HG03097 (cell line): ENCODE data around the gene TAT.
A peak's percentile ranks its signal among the peaks of the same experiment; 100 is the strongest.
"Not testable (repeated sequence)": the region's sequence is repeated elsewhere in the genome, so short reads cannot be mapped to it uniquely, and the experiment has no call there.

Experiments used
- ATAC-seq: cut with Tn5 transposase; IDR thresholded peaks from one replicate; pipeline ENCODE4 v1.9.1; 2021; ENCODE audit not compliant: unreplicated experiment, low FRiP score

TAT gene

DNA sequence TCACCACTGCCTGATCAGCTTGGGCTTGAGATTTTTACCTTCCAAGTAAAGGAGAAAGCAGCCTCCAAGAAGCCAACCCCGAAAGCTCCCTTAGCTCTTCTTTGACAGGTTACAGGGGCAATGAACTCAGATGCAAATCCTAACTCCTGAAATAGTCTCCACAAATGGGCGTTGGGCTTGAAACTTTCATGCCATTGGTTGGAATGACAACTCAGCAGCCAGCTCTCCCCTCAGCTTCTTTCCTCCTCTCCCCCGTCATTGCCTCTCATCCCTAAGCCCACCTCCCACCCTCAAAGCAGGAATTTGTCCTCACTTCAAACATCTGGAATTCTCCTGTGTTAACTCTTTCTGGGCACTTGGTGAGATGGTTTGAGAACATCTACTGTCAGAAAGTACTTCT, at the start of gene TAT:
TAT (minus strand) TSS at position 122 of the 400 bp plus-strand sequence. CDS start 677 bp downstream, outside the sequence.
- ATAC-seq: no peak

DNA sequence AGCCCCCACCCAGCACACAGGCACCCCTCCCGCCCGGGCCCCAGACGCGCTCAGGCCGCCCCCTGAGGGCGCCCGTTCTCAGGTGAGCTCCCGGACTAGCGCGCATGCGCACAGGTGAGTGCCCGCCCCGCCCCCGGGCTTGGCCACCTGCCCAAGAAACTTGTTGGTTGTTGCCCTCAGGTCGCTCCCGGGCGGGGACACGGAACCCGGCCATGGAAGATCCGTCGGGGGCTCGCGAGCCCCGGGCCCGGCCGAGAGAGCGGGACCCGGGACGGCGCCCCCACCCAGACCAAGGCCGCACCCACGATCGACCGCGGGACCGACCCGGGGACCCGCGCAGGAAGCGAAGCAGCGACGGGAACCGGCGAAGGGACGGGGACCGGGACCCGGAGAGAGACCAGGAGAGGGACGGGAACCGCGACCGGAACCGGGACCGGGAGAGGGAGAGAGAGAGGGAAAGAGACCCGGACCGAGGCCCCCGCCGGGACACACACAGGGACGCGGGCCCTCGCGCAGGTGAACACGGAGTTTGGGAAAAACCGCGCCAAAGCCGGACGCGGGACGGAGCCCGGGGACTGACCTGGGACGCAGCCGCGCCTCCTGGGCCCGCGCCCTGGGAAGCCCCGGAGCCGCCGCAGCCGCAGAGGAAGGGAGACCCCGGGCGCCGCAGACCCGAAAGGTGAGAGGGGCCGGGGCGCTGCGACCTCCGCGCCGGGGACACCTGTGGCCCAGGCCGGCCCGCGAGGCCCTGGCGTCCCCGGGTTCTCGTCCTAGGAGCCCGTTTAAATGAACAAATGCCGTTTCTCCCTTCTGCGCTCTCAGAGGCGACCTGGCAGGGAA, 49.3 kb upstream of the TAT start, which contains the start of gene MARVELD3:
MARVELD3 (plus strand) TSS at position 167 of the 840 bp plus-strand sequence; CDS start at position 213, 46 bp downstream.
- ATAC-seq: no peak

DNA sequence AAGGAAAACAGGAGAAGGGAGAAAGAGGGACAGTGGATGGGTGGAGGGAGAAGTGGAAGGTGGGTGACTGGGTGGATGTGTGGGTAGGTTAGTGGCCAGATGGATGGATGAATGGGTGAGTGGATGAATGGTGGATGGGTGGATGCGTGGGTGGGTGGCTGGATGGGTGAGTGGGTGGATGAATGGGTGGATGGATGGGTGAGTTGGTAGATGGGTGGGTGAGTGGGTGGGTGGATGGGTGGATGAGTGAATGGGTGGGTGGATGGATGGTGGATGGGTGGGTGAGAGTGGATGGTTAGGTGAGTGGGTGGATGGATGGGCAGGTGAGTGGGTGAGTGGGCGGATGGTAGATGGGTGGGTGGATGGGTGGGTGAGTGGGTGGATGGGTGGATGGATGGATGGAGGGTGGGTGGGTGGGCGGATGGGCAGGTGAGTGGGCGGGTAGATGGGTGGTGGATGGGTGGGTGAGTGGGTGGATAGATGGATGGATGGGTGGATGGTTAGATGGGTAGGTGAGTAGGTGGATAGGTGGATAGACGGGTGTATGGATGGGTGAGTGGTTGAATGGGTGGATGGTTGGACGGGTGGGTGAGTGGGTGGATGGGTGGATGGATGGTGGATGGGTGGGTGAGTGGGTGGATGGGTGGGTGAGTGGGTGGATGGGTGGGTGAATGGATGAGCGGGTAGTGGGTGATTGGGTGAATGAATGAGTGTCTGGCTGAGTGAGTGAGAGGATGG, 48.4 kb upstream of the TAT start:
- no peak for ATAC-seq

DNA sequence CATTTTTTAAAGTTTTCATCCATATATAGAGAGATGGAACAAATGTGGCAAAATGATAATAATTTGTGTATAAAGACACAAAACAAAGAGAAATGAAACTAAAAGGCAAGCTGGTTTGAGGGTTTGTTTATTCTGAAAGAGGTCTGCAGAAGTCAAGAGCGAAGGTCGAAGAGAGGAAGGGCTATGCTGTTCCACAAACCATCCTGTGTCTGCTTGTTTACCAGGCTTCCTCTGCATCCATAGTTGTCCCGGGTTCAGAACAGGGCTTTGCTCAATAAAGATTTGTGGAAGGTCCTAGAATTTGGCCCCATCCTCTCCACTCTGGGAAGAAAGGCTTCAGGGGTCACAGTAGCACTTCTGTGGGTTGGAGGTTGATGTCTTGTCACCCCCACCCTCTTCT, 46.7 kb upstream of the TAT start:
- no peak for ATAC-seq

DNA sequence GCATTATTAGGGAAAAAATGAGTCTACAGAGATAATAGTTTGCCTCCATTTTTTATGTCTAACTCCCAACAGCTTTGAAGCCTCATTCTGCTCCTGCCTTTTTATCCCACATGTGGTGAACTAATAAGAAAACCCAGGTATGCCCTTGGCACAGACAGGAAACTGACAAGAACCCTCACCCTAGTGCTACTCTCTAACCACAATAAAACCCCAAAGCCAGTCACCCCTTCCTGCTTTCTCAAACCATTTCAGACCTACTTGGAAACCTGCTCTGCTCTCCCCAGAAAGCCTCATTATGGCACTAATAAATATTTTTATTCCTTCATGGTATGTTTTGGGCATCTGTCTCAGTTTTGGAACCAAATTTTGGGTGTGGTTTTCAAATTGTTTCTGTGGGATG, 45.2 kb upstream of the TAT start:
- ATAC-seq: no peak

DNA sequence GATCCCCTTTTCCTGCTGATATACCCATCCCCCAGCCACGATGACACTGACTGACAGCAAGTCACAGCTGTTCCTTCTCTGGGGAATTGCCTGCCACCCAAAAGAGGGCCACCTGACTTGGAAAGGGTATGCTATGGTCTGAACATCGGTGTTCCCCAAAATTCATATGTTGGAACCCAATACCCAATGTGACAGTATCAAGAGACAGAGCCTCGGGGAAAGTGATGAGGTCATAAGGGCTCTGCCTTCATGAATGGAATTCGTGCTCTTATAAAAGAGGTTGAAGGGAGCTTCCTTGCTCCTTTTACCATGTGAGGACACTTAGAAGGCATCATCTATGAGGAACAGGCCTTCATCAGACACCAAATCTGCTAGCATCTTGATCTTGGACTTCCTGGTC, 41.5 kb upstream of the TAT start:
- no peak for ATAC-seq

DNA sequence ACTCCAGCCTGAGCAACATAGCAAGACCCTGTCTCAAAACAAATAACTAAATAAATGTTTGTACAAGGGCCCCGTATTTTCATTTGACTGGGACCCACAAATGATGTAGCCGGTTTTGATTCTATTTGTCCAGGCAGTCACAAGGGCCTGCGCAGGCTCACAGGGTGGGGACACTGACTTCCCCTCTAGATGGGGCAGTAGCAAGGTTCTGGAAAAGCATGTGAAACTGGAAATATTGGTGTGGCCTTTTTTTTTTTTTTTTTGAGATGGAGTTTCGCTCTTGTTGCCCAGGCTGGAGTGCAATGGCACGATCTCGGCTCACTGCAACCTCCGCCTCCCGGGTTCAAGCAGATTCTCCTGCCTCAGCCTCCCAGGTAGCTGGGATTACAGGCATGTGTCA, 38.1 kb upstream of the TAT start:
- ATAC-seq: not testable (repeated sequence)

DNA sequence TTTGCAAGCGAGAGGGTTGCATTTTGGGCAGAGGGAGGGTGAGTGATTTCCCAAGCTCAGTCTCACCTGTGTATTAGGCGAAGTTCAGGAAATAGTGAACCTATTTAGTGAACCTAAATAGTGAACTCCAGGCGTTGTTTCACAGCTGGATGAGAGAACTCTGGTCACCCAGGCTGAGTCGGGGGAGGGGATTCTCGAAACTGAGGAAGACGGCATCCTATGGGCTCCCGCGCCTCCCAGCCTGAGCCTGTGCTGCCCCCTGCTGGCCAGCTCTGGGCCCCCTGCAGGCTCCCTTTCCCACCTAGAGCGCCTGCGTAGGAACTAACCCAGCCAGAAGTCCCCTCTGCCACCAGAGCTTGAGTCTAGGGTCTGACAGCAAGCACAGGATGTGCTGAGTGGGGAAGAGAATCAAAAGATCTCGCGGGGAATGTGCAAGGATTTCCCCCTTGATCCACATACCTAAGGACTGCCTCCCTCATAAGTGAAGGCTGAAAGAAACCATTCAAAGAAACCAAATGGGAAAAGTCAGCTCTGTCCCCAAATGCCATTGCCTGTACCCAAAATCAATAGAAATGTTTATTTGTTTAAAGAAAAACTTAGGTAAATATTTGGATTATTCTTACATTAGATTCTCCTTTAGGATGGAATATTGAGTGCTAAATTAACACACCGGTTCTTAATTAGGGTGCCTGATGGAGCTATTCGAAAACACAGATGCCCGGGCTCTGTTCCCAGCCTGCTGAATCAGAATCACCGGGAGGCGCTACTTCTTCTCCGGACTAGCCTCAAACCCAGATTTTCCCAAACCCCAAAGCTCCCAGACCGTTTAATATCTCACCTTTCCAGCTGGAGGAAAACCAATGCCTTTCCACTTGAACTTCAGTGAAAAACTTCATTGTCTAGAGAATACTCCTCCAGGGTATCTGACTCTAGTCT, 34.3 kb upstream of the TAT start:
- ATAC-seq: peak; percentile 55

DNA sequence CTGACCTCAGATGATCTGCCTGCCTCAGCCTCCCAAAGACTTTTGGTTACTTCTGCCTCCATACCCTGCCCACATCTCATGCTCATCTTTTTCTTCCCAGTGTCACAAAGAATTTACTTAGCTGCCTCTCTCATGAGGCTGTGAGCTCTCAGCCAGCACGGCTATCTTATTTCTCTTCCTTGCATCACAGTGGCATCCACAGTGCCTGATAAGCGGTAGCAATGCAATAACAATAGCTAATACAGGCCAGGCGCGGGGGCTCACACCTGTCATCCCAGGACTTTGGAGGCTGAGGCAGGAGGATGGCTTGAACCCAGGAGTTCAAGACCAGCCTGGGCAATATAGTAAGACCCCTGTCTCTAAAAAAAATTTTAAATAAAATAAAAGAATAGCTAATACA, 33.6 kb upstream of the TAT start:
- no peak for ATAC-seq

DNA sequence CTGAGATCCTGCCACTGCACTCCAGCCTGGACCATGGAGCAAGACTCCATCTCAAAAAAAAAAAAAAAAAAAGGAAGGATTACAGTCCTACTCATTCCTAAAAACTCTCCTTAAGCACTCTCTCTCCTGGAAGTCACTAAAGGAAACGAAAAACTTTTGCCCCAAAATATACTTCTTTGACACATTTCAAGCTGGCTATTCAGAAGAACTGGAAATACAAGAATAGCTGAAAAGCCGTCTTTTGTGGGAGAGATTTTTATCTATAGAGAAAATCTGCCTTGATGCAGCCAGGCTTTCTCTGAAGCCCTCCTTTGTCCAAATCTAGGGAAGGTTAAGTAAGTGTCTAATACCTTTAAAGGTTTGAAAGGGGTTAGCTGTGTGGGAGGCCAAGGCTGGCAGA, 32.2 kb upstream of the TAT start:
- no peak for ATAC-seq

DNA sequence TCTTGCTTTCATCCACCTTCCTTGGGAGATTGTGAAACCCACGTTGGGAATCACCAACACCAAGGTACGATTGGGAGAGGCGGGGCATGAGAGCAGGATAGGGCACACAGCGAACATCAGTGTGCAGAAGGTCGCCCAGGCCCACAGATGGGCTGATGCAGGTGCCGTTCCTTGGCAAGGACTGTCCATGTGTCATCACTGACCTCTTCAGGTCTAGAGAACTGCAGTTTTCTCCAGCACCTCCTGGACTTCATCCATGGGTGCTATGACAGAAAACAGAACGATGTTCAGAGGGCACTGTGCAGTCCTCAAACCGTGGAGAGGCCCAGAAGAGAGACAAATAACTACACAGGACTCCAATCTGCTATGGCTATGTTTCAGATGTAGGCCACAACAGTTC, 23.9 kb upstream of the TAT start:
- ATAC-seq: no peak

DNA sequence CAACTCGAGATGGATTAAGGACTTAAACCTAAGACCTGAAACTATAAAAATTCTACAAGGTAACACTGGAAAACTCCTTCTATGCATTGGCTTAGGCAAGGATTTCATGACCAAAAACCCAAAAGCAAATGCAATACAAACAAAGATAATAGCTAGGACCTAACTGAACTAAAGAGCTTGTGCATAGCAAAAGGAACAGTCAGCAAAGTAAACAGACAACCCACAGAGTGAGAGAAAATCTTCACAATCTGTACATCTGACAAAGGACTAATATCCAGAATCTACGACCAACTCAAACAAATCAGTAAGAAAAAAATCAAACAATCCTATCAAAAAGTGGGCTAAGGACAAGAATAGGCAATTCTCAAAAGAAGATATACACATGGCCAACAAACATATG, 21.5 kb upstream of the TAT start:
- ATAC-seq: not testable (repeated sequence)

DNA sequence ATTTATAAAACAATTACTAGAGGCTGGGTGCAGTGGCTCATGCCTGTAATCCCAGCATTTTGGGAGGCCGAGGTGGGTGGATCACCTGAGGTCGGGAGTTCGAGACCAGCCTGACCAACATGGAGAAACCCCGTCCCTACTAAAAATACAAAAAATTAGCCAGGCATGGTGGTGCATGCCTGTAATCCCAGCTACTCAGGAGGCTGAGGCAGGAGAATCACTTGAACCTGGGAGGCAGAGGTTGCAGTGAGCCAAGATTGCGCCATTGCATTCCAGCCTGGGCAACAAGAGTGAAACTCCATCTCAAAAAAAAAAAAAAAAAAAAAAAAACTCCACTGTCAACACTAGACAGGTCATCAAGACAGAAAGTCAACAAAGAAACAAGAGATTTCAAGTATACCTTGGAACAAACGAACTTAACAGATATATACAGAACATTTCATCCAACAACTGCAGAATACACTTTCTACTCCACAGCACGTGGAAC, 18.5 kb upstream of the TAT start:
- not testable (repeated sequence) for ATAC-seq

DNA sequence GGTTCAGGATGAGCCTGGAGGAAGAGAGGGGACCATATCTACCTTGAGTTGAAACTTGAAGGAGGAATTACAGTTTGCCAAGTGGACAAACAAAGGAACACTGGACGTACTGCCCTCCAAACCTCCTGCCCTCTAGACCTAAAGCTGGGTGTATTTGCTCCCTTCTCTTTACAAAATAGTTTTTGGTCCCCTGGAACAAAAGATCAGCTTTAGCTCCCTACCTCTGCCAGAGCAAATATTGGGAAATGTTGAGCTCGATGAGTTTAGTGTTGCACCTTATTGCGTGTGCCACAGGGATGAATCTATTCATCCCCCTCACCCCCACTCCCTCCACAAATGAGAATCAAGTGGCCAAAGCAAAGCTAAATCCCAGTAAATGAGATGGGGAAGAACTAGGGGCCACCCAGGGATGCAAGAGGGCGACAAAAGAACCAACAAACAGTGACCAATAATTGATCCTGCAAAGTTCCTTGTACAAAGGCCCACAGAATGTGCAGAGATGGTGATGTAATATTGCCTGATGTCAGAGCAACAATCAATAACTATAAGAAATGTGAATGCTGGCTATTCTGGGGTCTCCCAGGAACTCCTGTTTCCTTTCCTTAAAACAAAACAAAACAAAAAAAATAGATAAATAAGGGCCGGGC, 17.2 kb upstream of the TAT start:
- ATAC-seq: no peak

DNA sequence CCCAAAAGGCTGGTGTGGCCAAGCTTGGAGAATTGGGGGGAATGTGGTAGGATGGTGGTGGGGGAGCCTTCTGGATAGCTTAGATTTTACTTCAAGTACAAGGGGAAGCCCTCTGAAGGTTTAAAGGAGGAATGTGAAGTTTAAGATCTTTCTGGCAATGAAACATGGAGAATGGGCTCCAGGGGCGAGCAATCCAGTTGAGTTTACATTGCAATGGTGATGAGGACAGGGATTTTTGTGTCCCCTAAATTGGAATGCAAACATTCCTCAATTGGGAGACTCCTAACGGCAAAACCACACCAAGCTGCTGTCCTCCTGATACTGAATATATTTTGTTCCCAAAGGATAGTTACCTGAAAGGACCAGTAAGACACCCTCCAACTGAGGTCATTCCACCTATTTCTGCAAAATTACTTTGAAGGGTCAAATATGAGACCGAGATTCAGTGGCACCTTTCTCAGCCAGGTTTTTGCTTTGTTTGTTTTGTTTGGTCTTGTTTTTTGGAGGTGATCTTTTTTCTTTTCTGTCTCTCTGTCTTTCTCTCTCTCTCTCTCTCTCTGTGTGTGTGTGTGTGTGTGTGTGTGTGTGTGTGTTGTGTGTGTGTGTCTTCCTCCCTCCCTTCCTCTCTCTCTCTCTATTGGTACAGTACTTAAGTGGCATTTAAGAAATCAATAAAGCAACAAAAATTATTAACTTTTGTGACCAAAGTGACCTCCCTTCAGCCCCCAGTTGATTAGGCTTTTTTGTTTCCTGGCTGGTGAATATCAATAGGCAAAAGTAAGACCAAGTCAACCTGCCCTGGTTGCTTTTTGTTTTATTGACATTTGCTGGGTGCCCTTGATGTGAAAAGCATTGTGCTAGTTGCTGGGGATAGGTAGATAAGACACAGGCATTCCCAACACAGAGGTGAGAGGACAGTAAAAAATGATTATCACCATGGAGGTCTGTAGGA, 16.4 kb upstream of the TAT start:
- no peak for ATAC-seq

DNA sequence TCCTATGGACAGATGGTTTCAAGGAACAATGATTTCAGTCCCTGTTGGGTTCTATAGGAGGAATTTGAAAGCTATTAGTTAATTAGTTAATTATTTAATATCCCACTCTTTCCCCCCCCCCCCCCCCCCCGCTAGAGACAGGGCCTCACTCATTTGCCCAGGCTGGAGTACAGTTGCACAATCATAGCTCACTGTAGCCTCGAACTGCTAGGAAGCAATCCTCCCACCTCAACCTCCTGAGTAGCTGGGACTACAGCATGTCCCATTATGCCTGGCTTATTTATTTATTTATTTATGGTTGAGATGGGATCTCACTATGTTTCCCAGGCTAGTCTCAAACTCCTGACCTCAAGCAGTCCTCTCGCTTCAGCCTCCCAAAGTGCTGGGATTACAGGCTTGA, 15.0 kb upstream of the TAT start:
- no peak for ATAC-seq

DNA sequence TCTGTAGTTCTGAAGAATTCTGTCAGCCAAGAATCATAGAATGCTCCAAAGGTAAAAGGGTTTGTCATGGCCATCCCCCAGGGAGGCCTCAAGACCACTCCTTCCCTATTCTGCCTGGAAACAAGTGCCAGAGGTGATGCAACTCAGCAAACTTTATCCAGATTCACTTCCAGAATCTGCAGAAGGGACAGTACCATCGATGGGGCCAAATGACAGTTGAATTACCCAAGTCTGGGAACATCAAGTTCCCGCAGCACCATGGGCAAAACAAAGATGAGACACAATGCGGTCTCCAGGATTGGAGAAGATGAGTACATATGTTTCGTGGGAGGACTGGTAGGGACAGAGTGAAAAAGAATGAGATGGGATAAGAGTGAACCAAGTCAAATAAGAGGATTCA, 13.7 kb upstream of the TAT start:
- no peak for ATAC-seq

DNA sequence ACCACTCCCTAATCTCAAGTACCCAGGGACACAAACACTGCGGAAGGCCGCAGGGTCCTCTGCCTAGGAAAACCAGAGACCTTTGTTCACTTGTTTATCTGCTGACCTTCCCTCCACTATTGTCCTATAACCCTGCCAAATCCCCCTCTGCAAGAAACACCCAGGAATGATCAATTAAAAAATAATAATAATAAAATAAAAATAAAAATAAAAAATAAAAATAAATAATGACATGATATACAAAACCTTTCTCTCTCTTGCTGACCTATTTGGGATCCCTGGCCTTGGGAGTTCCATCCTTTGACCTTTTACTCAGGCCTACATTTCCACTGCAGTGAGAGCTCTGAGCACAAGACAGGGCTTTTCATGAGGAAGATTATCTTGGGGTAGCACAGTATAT, 13.2 kb upstream of the TAT start:
- ATAC-seq: not testable (repeated sequence)

DNA sequence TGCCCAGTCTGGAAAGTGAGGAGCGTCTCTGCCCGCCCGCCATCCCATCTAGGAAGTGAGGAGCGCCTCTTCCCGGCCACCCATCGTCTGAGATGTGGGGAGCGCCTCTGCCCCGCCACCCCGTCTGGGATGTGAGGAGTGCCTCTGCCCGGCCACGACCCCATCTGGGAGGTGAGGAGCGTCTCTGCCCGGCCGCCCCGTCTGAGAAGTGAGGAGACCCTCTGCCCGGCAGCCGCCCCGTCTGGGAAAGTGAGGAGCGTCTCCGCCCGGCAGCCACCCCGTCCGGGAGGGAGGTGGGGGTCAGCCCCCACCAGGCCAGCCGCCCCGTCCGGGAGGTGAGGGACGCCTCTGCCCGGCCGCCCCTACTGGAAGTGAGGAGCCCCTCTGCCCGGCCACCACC, 12.4 kb upstream of the TAT start:
- ATAC-seq: not testable (repeated sequence)
